CD1c-positive myeloid dendritic cell (primary cell): Measurements from ENCODE around the gene RNLS.

ENCODE experiments used
- DNase-seq: peaks from one replicate; pipeline ENCODE4 v3.0.0-alpha.2; 2016; ENCODE audit errors: extremely low spot score

RNLS gene

GRCh38 chr10:88477343-88478085 lies 105.6 kb downstream of the RNLS start:
- DNase-seq, result no peak

- no peak for DNase-seq
These were observed 108.0 kb downstream of the RNLS start for GRCh38 chr10:88474884-88475844.

- no peak for DNase-seq
These were observed 108.9 kb downstream of the RNLS start for GRCh38 chr10:88473989-88474883.

GRCh38 chr10:88472540-88472939 lies 110.6 kb downstream of the RNLS start:
- no peak for DNase-seq

- DNase-seq, result no peak
These were observed 111.2 kb downstream of the RNLS start for GRCh38 chr10:88471899-88472298.

- no peak for DNase-seq
These were observed 115.2 kb downstream of the RNLS start for GRCh38 chr10:88467835-88468485.

GRCh38 chr10:88466786-88467185 lies 116.3 kb downstream of the RNLS start:
- no peak for DNase-seq

GRCh38 chr10:88465765-88466164 lies 117.4 kb downstream of the RNLS start:
- no peak for DNase-seq

- no peak for DNase-seq
These were observed 119.3 kb downstream of the RNLS start for GRCh38 chr10:88463811-88464210.

GRCh38 chr10:88461426-88461825 lies 121.7 kb downstream of the RNLS start:
- no peak for DNase-seq

GRCh38 chr10:88459530-88459929 lies 123.6 kb downstream of the RNLS start:
- DNase-seq, result no peak

GRCh38 chr10:88458209-88458608 lies 124.9 kb downstream of the RNLS start:
- DNase-seq, result no peak

GRCh38 chr10:88457660-88458059 lies 125.5 kb downstream of the RNLS start:
- no peak for DNase-seq

GRCh38 chr10:88456730-88457129 lies 126.4 kb downstream of the RNLS start:
- DNase-seq, result no peak

GRCh38 chr10:88455831-88456230 lies 127.3 kb downstream of the RNLS start:
- DNase-seq, result no peak

- DNase-seq, result no peak
These were observed 132.9 kb downstream of the RNLS start for GRCh38 chr10:88450201-88450600.

- no peak for DNase-seq
These were observed 140.4 kb downstream of the RNLS start for GRCh38 chr10:88442716-88443115.

GRCh38 chr10:88440541-88440940 lies 142.6 kb downstream of the RNLS start:
- DNase-seq, result no peak

- DNase-seq, result no peak
These were observed 143.2 kb downstream of the RNLS start for GRCh38 chr10:88439932-88440331.

GRCh38 chr10:88437411-88437810 lies 145.7 kb downstream of the RNLS start:
- DNase-seq, result no peak

GRCh38 chr10:88433565-88434186 lies 149.4 kb downstream of the RNLS start:
- no peak for DNase-seq
